HL-60 (cell line): Measurements from ENCODE around the gene C3orf20.

ENCODE experiments used
- GABPA ChIP-seq: IDR thresholded peaks from 2 replicates; pipeline ENCODE4 v1.6.1; 2012; ENCODE audit warnings: low read depth
- POLR2AphosphoS5 ChIP-seq: IDR thresholded peaks from 2 replicates; pipeline ENCODE4 v1.6.1; 2012; ENCODE audit warnings: low read depth
- SPI1 ChIP-seq: IDR thresholded peaks from 2 replicates; pipeline ENCODE4 v1.6.1; 2012; ENCODE audit warnings: low read depth, mild to moderate bottlenecking, borderline replicate concordance
- TF ChIP-seq, protein P1 (sequence below): IDR thresholded peaks from one replicate; pipeline ENCODE4 v1.5.1; 2011; ENCODE audit warnings: low read length, control low read depth, inconsistent platforms; ENCODE audit not compliant: insufficient read depth
- TF ChIP-seq, protein P2 (sequence below): IDR thresholded peaks from 2 replicates; pipeline ENCODE4 v1.6.1; 2012; ENCODE audit warnings: low read depth; ENCODE audit not compliant: insufficient replicate concordance

DNA sequence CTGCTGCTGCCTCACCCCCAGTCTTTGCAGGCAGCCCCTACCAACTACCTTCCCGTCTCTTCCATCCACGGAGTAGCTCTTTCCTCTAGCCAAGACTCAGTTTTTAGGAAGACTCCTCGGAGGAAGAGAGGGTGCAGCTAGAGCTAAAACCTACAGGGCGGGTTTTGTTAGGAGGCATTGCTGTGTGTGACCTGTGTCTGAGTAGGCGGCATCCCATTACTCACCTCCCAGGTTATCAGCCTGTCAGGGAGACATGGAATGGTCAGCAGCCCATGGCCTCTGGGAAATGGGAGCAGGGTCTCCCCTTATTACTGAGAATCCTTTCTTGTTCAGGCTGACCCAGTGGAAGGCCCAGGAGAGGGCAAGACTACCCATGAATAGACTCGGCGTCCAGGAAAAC, 100.1 kb downstream of the C3orf20 start:
- TF ChIP-seq, protein P1, sequence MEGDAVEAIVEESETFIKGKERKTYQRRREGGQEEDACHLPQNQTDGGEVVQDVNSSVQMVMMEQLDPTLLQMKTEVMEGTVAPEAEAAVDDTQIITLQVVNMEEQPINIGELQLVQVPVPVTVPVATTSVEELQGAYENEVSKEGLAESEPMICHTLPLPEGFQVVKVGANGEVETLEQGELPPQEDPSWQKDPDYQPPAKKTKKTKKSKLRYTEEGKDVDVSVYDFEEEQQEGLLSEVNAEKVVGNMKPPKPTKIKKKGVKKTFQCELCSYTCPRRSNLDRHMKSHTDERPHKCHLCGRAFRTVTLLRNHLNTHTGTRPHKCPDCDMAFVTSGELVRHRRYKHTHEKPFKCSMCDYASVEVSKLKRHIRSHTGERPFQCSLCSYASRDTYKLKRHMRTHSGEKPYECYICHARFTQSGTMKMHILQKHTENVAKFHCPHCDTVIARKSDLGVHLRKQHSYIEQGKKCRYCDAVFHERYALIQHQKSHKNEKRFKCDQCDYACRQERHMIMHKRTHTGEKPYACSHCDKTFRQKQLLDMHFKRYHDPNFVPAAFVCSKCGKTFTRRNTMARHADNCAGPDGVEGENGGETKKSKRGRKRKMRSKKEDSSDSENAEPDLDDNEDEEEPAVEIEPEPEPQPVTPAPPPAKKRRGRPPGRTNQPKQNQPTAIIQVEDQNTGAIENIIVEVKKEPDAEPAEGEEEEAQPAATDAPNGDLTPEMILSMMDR = no peak
- TF ChIP-seq, protein P2, sequence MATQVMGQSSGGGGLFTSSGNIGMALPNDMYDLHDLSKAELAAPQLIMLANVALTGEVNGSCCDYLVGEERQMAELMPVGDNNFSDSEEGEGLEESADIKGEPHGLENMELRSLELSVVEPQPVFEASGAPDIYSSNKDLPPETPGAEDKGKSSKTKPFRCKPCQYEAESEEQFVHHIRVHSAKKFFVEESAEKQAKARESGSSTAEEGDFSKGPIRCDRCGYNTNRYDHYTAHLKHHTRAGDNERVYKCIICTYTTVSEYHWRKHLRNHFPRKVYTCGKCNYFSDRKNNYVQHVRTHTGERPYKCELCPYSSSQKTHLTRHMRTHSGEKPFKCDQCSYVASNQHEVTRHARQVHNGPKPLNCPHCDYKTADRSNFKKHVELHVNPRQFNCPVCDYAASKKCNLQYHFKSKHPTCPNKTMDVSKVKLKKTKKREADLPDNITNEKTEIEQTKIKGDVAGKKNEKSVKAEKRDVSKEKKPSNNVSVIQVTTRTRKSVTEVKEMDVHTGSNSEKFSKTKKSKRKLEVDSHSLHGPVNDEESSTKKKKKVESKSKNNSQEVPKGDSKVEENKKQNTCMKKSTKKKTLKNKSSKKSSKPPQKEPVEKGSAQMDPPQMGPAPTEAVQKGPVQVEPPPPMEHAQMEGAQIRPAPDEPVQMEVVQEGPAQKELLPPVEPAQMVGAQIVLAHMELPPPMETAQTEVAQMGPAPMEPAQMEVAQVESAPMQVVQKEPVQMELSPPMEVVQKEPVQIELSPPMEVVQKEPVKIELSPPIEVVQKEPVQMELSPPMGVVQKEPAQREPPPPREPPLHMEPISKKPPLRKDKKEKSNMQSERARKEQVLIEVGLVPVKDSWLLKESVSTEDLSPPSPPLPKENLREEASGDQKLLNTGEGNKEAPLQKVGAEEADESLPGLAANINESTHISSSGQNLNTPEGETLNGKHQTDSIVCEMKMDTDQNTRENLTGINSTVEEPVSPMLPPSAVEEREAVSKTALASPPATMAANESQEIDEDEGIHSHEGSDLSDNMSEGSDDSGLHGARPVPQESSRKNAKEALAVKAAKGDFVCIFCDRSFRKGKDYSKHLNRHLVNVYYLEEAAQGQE = no peak
- TF ChIP-seq POLR2AphosphoS5 (no peak), GABPA (no peak), SPI1 (no peak)
